ENCODE results near the gene SORCS3. TPM values are rescaled to one million over a fixed set of nuclear protein-coding genes. Genes with fewer than 3 reads are reported as not detected.

SORCS3 gene
- polyA plus RNA-seq, 1 donor from 2014 or later: 9.8 TPM

DNA sequence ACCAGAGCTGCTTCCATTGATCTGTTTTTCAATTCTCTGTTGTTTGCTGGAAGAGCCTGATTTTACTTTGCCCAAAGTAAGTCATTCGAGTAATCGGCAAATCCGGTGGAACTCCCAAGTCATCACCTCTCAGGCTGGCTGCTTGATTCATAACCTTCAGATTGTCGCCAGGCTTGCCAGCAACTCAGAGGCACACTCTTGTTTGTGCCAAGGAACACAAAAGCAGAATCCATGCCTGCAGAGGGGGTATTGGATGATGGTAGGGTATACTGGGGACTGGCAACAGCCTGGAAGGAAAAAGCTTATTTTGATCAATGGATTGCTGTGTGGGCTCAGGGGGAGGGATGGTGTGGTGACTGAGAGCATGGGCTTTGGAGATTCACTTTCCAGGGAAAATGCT lies 542.4 kb downstream of the SORCS3 start:
- TF ChIP-seq MXI1 (conservative IDR thresholded peaks at IDR 0.05; ENCODE audit: poor library complexity, severe bottlenecking) (no peak), EZH2 (IDR thresholded peaks at IDR 0.05; ENCODE audit: borderline replicate concordance, insufficient read depth, low read length, poor library complexity, severe bottlenecking) (no peak), EP300 (conservative IDR thresholded peaks at IDR 0.05; ENCODE audit: poor library complexity, severe bottlenecking) (no peak), CTCF (IDR thresholded peaks at IDR 0.05; ENCODE audit: poor library complexity, severe bottlenecking) (no peak), SMC3 (conservative IDR thresholded peaks at IDR 0.05; ENCODE audit: poor library complexity) (no peak), TAF1 (IDR thresholded peaks at IDR 0.05; ENCODE audit: low read depth) (no peak), RAD21 (conservative IDR thresholded peaks at IDR 0.05) (no peak), POLR2AphosphoS5 (IDR thresholded peaks at IDR 0.05) (no peak)
- TF ChIP-seq, protein P1, sequence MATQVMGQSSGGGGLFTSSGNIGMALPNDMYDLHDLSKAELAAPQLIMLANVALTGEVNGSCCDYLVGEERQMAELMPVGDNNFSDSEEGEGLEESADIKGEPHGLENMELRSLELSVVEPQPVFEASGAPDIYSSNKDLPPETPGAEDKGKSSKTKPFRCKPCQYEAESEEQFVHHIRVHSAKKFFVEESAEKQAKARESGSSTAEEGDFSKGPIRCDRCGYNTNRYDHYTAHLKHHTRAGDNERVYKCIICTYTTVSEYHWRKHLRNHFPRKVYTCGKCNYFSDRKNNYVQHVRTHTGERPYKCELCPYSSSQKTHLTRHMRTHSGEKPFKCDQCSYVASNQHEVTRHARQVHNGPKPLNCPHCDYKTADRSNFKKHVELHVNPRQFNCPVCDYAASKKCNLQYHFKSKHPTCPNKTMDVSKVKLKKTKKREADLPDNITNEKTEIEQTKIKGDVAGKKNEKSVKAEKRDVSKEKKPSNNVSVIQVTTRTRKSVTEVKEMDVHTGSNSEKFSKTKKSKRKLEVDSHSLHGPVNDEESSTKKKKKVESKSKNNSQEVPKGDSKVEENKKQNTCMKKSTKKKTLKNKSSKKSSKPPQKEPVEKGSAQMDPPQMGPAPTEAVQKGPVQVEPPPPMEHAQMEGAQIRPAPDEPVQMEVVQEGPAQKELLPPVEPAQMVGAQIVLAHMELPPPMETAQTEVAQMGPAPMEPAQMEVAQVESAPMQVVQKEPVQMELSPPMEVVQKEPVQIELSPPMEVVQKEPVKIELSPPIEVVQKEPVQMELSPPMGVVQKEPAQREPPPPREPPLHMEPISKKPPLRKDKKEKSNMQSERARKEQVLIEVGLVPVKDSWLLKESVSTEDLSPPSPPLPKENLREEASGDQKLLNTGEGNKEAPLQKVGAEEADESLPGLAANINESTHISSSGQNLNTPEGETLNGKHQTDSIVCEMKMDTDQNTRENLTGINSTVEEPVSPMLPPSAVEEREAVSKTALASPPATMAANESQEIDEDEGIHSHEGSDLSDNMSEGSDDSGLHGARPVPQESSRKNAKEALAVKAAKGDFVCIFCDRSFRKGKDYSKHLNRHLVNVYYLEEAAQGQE (IDR thresholded peaks at IDR 0.05; ENCODE audit: borderline replicate concordance): no peak

DNA sequence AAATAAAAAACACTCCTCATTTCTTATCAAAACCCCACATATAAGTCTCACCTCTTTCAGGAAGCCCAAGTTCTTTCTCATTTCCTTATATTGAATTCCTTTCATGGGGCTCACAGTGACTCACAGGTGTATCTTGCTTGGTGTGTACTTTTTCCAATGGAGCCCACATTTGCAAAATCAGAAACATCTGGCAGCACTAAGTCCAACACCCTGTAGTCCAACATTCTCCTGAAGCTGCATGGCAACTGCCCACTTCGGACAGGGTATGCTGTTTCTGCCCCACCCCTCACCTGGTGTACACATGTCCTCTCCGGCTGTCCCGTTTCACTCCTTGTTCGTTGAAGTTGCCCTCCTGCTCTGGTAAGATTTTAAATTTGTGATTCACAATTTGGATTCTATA lies 544.1 kb downstream of the SORCS3 start:
- H3F3A ChIP-seq (ENCODE audit: insufficient read depth, low read length, poor library complexity, severe bottlenecking): no peaks in the 10 kb centered on the region
- H2AFZ ChIP-seq (ENCODE audit: low read depth, low read length): no peak overlapping the region
- H3K27me3 ChIP-seq (ENCODE audit: insufficient read depth, low read depth, low read length): no peaks in the 10 kb centered on the region
- TF ChIP-seq CTCF (IDR thresholded peaks at IDR 0.05; ENCODE audit: poor library complexity, severe bottlenecking) (no peak), SMC3 (conservative IDR thresholded peaks at IDR 0.05; ENCODE audit: poor library complexity) (no peak), TAF1 (IDR thresholded peaks at IDR 0.05; ENCODE audit: low read depth) (no peak), EZH2 (IDR thresholded peaks at IDR 0.05; ENCODE audit: borderline replicate concordance, insufficient read depth, low read length, poor library complexity, severe bottlenecking) (no peak), RAD21 (conservative IDR thresholded peaks at IDR 0.05) (no peak), POLR2AphosphoS5 (IDR thresholded peaks at IDR 0.05) (no peak), MXI1 (conservative IDR thresholded peaks at IDR 0.05; ENCODE audit: poor library complexity, severe bottlenecking) (no peak)
- TF ChIP-seq, protein P1 (IDR thresholded peaks at IDR 0.05; ENCODE audit: borderline replicate concordance): no peak
- H3K4me2 ChIP-seq (ENCODE audit: low read length): no peak overlapping the region
- no peak overlapping the region for H3K9ac ChIP-seq (ENCODE audit: low read length)
- no peaks in the 10 kb centered on the region for H3K36me3 ChIP-seq (ENCODE audit: insufficient read depth, low read length)
- H3K9me3 ChIP-seq (ENCODE audit: low read length): no peaks in the 10 kb centered on the region
- H3K27ac ChIP-seq (ENCODE audit: low read length): no peak overlapping the region
- H3K79me2 ChIP-seq (replicated peaks; ENCODE audit: insufficient read depth, low read length): no peaks in the 10 kb centered on the region
- H3K4me3 ChIP-seq (ENCODE audit: low read length): no peak overlapping the region
- H4K20me1 ChIP-seq (ENCODE audit: insufficient read depth): no peaks in the 10 kb centered on the region
- no peaks in the 10 kb centered on the region for H3K9me2 ChIP-seq (ENCODE audit: insufficient read depth, low read length)

More for the DNA sequence above, 542.4 kb downstream of the SORCS3 start:
- Histone ChIP-seq H3K79me2 (replicated peaks; ENCODE audit: insufficient read depth, low read length) (no peaks in the 10 kb centered on the region), H3K27ac (ENCODE audit: low read length) (no peak overlapping the region), H3K36me3 (ENCODE audit: insufficient read depth, low read length) (no peaks in the 10 kb centered on the region), H3K4me3 (ENCODE audit: low read length) (no peak overlapping the region), H3K9ac (ENCODE audit: low read length) (no peak overlapping the region), H3F3A (ENCODE audit: insufficient read depth, low read length, poor library complexity, severe bottlenecking) (no peaks in the 10 kb centered on the region), H3K9me2 (ENCODE audit: insufficient read depth, low read length) (no peaks in the 10 kb centered on the region), H2AFZ (ENCODE audit: low read depth, low read length) (no peak overlapping the region), H3K27me3 (ENCODE audit: insufficient read depth, low read depth, low read length) (no peaks in the 10 kb centered on the region), H3K9me3 (ENCODE audit: low read length) (no peaks in the 10 kb centered on the region), H4K20me1 (ENCODE audit: insufficient read depth) (no peaks in the 10 kb centered on the region), H3K4me2 (ENCODE audit: low read length) (no peak overlapping the region)
